Measurements from ENCODE around the gene FEZ2. TPM values are rescaled to one million over a fixed set of nuclear protein-coding genes. Genes with fewer than 3 reads are reported as not detected.

The FEZ2 gene
- total and polyA plus RNA-seq, 2 of the 8 experiments (the other 6 are each of a cell fraction or from before 2014, with no cell fraction given) = 7.5 to 16.4 TPM

DNA sequence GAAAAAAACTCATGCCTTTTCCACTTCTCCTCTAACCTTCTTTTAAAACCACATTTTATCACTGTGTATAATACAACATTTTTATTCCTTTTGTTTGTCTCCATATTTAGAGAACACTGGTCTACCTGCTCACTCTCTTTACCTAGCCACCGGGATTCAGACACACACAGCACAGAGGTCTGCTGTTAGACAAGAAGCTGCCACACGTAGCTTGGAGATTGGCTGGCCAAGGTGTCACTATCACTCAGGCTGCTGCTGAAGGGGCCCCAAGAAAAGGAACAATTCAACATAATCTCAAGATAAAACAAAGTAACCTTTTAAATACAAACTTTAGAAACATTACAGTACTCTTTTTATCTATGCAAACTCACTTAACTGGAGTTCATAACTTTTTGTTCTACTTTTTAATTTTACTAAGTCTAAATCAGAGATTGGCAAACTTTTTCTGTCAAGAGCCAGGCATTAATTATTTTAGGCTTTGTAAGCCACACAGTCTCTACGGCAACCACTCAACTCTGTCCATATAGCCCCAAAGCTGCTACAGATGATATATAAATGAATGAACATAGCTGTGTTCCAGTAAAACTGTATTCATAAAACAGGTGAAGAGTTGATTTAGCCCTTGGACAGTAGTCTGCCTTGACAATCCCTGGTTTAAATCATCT is 25.8 kb downstream of the FEZ2 start:
- Histone ChIP-seq H2AFZ (ENCODE audit: low read length) (no peak overlapping the region), H4K20me1 (replicated peaks in 1 of 2; ENCODE audit: control insufficient read depth in 1 of 2, insufficient read depth in 2 of 2, low read length in 2 of 2) (no peaks in the 10 kb centered on the region), H2BK120ac (replicated peaks; ENCODE audit: low read depth, low read length) (no peak overlapping the region), H3K4me1 (replicated peaks in 1 of 4; ENCODE audit: control insufficient read depth in 3 of 4, insufficient read depth in 4 of 4, low read length in 3 of 4) (peaks cover 0 to 3% (median 0%) of the 10 kb centered on the region in 4 experiments; a peak in 1 of 7 replicates), H3K79me1 (ENCODE audit: low read depth, low read length) (no peaks in the 10 kb centered on the region), H3K18ac (ENCODE audit: extremely low read depth, low read length) (no peak overlapping the region), H4K5ac (ENCODE audit: insufficient read length, low read depth, low read length) (no peak overlapping the region), H3K4me3 (ENCODE audit: extremely low read depth in 1 of 4, insufficient read depth in 2 of 4, low read depth in 3 of 4, low read length in 4 of 4) (no peak overlapping the region), H3K14ac (ENCODE audit: insufficient read length) (no peak overlapping the region), H3K9ac (replicated peaks in 1 of 4; ENCODE audit: extremely low read depth in 1 of 4, low read depth in 3 of 4, low read length in 3 of 4) (no peak overlapping the region), H3K23ac (ENCODE audit: insufficient read length) (no peak overlapping the region), H4K8ac (ENCODE audit: extremely low read depth, insufficient read depth, low read length) (no peak overlapping the region), H3K27me3 (replicated peaks in 1 of 4; ENCODE audit: control insufficient read depth in 3 of 4, extremely low read depth in 1 of 4, insufficient read depth in 3 of 4, low read length in 3 of 4) (no peaks in the 10 kb centered on the region), H2BK12ac (ENCODE audit: low read depth, low read length) (no peak overlapping the region), H3K27ac (ENCODE audit: low read depth, low read length) (no peak overlapping the region), H3K56ac (replicated peaks; ENCODE audit: insufficient read length, low read depth, low read length) (no peak overlapping the region), H4K91ac (replicated peaks; ENCODE audit: insufficient read length, low read length) (no peak overlapping the region), H2BK5ac (ENCODE audit: low read depth, low read length) (no peak overlapping the region), H2AK5ac (ENCODE audit: low read depth, low read length) (no peak overlapping the region), H2BK20ac (ENCODE audit: low read length) (no peak overlapping the region), H3K23me2 (ENCODE audit: low read depth, low read length) (no peaks in the 10 kb centered on the region), H3K79me2 (ENCODE audit: control insufficient read depth in 1 of 2, insufficient read depth in 2 of 2, low read length in 2 of 2) (no peaks in the 10 kb centered on the region), H3K4me2 (ENCODE audit: insufficient read depth in 1 of 2, low read depth in 2 of 2, low read length in 2 of 2) (no peak overlapping the region), H3K9me3 (ENCODE audit: insufficient read depth in 2 of 2, low read depth in 1 of 2, low read length in 1 of 2) (no peaks in the 10 kb centered on the region), H3K4ac (replicated peaks; ENCODE audit: insufficient read length, low read depth, low read length) (no peak overlapping the region), H3K36me3 (ENCODE audit: control insufficient read depth in 2 of 4, insufficient read depth in 4 of 4, low read length in 3 of 4) (peaks cover 0 to 3% (median 0%) of the 10 kb centered on the region in 4 experiments; a peak in 2 of 8 replicates), H2BK15ac (ENCODE audit: low read length) (no peak overlapping the region)
- ChIA-PET POLR2A (ENCODE audit: partially characterized antibody) (no interaction called here), CTCF (ENCODE audit: partially characterized antibody) (interaction anchor here (0.6 to 1.3 kb wide), 3 partner anchors 9 to 81 kb away, joined by 3 to 4 read pairs (median 4); no protein-coding TSS in a partner anchor)
- DNase-seq (ENCODE audit: low read depth in 1 of 2, low spot score in 2 of 2) = no peak
- WGBS, 2 experiments (ENCODE audit: extremely low coverage in 1 of 2, insufficient coverage in 1 of 2, insufficient read length in 1 of 2, insufficient replicate concordance in 2 of 2, low coverage in 1 of 2, low lambda C conversion rate in 2 of 2, missing lambda C conversion rate in 1 of 2) = 78% methylated on average over 3 of the region's 3 CpGs; no CpG with 5 or more reads in 1 of the 2 experiments
- no peak for FAIRE-seq
- no peak for TF ChIP-seq BACH1 (IDR thresholded peaks at IDR 0.05; ENCODE audit: low read length)
- TF ChIP-seq SP4 (IDR thresholded peaks at IDR 0.05; ENCODE audit: low read length) = no peak
- TF ChIP-seq CHD2 (IDR thresholded peaks at IDR 0.05; ENCODE audit: low read length) = no peak
- no peak for TF ChIP-seq TAF7 (optimal IDR thresholded peaks at IDR 0.05; ENCODE audit: borderline replicate concordance, low read depth, low read length)
- no peak for TF ChIP-seq POLR2AphosphoS5 (IDR thresholded peaks at IDR 0.05; ENCODE audit: low read depth, low read length)
- TF ChIP-seq KDM4A (IDR thresholded peaks at IDR 0.05; ENCODE audit: low read depth, low read length, severe bottlenecking) = no peak
- TF ChIP-seq HDAC6 (IDR thresholded peaks at IDR 0.05; ENCODE audit: low read depth, low read length) = no peak
